GM23248 (cell line): ENCODE data around the gene ST6GAL1. TPM values are rescaled to one million over a fixed set of nuclear protein-coding genes. Genes with fewer than 3 reads are reported as not detected.

ENCODE experiments used
- DNase-seq: peaks from one replicate; pipeline ENCODE4 v3.0.0-alpha.2; 2015
- H2AFZ ChIP-seq: fragments of 200-600 bp; sonication (generic); 2 replicates; pipeline ENCODE4 v1.6.1; 2016; ENCODE audit warnings: antibody characterized with exemption
- H3F3A ChIP-seq: fragments of 200-600 bp; sonication (generic); 2 replicates; pipeline ENCODE4 v1.6.1; 2016; ENCODE audit warnings: mild to moderate bottlenecking, antibody characterized with exemption, mixed run types; ENCODE audit not compliant: insufficient read depth
- H3K27ac ChIP-seq: fragments of 200-600 bp; sonication (generic); 2 replicates; pipeline ENCODE4 v1.5.1; 2016; ENCODE audit warnings: mild to moderate bottlenecking
- H3K27me3 ChIP-seq: fragments of 200-600 bp; sonication (generic); replicated peaks from 2 replicates; pipeline ENCODE4 v1.6.1; 2016; ENCODE audit warnings: mild to moderate bottlenecking; ENCODE audit not compliant: insufficient read depth
- H3K36me3 ChIP-seq: fragments of 200-600 bp; sonication (generic); 2 replicates; pipeline ENCODE4 v1.6.1; 2016; ENCODE audit warnings: low read depth, mild to moderate bottlenecking
- H3K4me1 ChIP-seq: fragments of 200-600 bp; sonication (generic); 2 replicates; pipeline ENCODE4 v1.6.1; 2016; ENCODE audit warnings: mild to moderate bottlenecking; ENCODE audit not compliant: insufficient read depth
- H3K4me2 ChIP-seq: fragments of 200-600 bp; sonication (generic); one replicate; pipeline ENCODE4 v1.6.1; 2016; ENCODE audit warnings: mild to moderate bottlenecking; ENCODE audit not compliant: unreplicated experiment
- H3K4me3 ChIP-seq: fragments of 200-600 bp; sonication (generic); 2 replicates; pipeline ENCODE4 v1.5.1; 2016; ENCODE audit warnings: mild to moderate bottlenecking
- H3K79me2 ChIP-seq: fragments of 200-600 bp; sonication (generic); 2 replicates; pipeline ENCODE4 v1.6.1; 2016; ENCODE audit warnings: mild to moderate bottlenecking; ENCODE audit not compliant: insufficient read depth
- H3K9ac ChIP-seq: fragments of 200-600 bp; sonication (generic); 2 replicates; pipeline ENCODE4 v1.6.1; 2016; ENCODE audit warnings: mild to moderate bottlenecking
- H3K9me2 ChIP-seq: fragments of 200-600 bp; sonication (generic); 2 replicates; pipeline ENCODE4 v1.6.1; 2016; ENCODE audit warnings: mixed run types, mild to moderate bottlenecking, moderate library complexity; ENCODE audit not compliant: insufficient read depth
- H3K9me3 ChIP-seq: fragments of 200-600 bp; sonication (generic); one replicate; pipeline ENCODE4 v1.6.1; 2017; ENCODE audit warnings: low read depth
- H4K20me1 ChIP-seq: fragments of 200-600 bp; sonication (generic); 2 replicates; pipeline ENCODE4 v1.6.0; 2016; ENCODE audit not compliant: insufficient read depth
- EZH2 ChIP-seq: fragments of 200-600 bp; sonication (generic); IDR thresholded peaks from 2 replicates; pipeline ENCODE4 v1.6.1; 2018; ENCODE audit warnings: antibody characterized with exemption, mild to moderate bottlenecking; ENCODE audit not compliant: insufficient read depth, poor library complexity, severe bottlenecking
- EZH2phosphoT487 ChIP-seq: fragments of 200-600 bp; sonication (generic); IDR thresholded peaks from 2 replicates; pipeline ENCODE4 v1.6.1; 2018; ENCODE audit warnings: antibody characterized with exemption, moderate library complexity, mild to moderate bottlenecking, low read depth; ENCODE audit not compliant: insufficient read depth
- WGBS, 2 experiments: methylation state at CpG; one replicate each; pipeline ENCODE4 v1.1.6; 2015 to 2017; ENCODE audit warnings: low lambda C conversion rate in 2 of 2, low coverage in 1 of 2; ENCODE audit errors: missing lambda C conversion rate in 2 of 2; 5-methylcytosine and 5-hydroxymethylcytosine counted together
- in situ Hi-C: fragments of 300-500 bp; cut with MboI; formaldehyde crosslinking; loops from 2 replicates; pipeline ENCODE4 v1.15.0; 2020
- polyA plus RNA-seq: library from polyadenylated mRNA; unstranded; fragments of >200 nt; fragmentation: Nextera tagmentation; extraction: Ambion mirVana; gene quantifications from 2 replicates; pipeline ENCODE4 v1.2.1, GENCODE V29; 2016
- total RNA-seq: library from RNA; depleted of rRNA; stranded (reverse); fragments of >200 nt; shearing (Covaris generic); gene quantifications from 2 replicates; pipeline ENCODE4 v1.2.3, GENCODE V29; 2014

ST6GAL1 gene
- total and polyA plus RNA-seq, 2 experiments from 2014 or later: 0.20 TPM; not detected in 1

DNA sequence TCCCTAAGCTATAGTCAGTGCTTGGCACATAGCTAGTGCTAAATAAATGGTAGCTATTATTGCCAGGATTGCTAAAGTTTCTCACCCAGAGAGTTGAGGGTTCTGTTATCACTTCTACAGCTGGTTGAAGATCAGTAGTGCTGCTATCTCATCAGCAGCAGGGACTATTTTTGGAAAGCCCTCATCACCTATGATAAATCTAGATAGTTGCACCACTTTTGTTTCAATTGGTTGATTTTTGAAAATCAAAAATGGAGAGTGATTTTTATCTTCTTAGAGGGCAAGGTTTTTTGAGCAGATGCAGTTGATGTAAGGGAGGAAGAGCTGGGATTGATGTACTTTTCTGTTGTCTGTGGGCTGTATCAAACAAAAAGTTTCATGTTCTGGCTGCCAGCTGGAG, 101.6 kb downstream of the ST6GAL1 start:
- in situ Hi-C loops: no loop called here

DNA sequence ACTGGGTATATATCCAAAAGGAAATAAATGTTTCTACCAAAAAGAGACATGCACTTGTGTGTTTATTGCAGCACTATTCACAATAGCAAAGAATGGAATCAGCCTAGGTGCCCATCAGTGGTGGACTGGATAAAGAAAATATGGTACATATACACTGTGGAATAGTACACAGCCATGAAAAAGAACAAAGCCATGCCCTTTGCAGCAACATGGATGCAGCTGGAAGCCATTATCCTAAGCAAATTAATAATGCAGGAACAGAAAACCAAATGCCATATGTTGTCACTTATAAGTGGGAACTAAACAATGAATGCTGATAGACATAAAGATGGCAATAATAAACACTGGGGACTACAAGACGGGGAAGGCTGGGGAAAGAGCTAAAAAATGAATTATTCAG, 106.1 kb downstream of the ST6GAL1 start:
- H2AFZ ChIP-seq: no peak overlapping the region
- no peaks in the 10 kb centered on the region for H3K9me3 ChIP-seq
- H3K27ac ChIP-seq: no peak overlapping the region
- no peaks in the 10 kb centered on the region; the same call in 1 of the 2 replicates for H3K27me3 ChIP-seq
- no peak overlapping the region for H3K4me3 ChIP-seq
- no peak overlapping the region for H3K4me2 ChIP-seq
- TF ChIP-seq EZH2phosphoT487 (no peak), EZH2 (no peak)
- H3K9ac ChIP-seq: no peak overlapping the region
- H3K36me3 ChIP-seq: no peaks in the 10 kb centered on the region
- WGBS, 2 experiments: 8 to 9% methylated on average over 1 of the region's 1 CpG
- no peaks in the 10 kb centered on the region for H3K9me2 ChIP-seq
- H3K4me1 ChIP-seq: peaks cover 8% of the 10 kb centered on the region
- DNase-seq: no peak
- H3K79me2 ChIP-seq: no peaks in the 10 kb centered on the region
- no peaks in the 10 kb centered on the region for H4K20me1 ChIP-seq
- H3F3A ChIP-seq: no peaks in the 10 kb centered on the region
- in situ Hi-C loops: no loop called here

More for the DNA sequence above, 101.6 kb downstream of the ST6GAL1 start:
- Histone ChIP-seq H3K9me3 (no peaks in the 10 kb centered on the region), H3F3A (no peaks in the 10 kb centered on the region), H3K79me2 (no peaks in the 10 kb centered on the region), H2AFZ (no peak overlapping the region), H3K9me2 (no peaks in the 10 kb centered on the region), H3K27me3 (no peaks in the 10 kb centered on the region; the same call in 1 of the 2 replicates), H4K20me1 (no peaks in the 10 kb centered on the region), H3K27ac (no peak overlapping the region), H3K36me3 (no peaks in the 10 kb centered on the region), H3K9ac (no peak overlapping the region), H3K4me1 (no peaks in the 10 kb centered on the region), H3K4me2 (no peak overlapping the region), H3K4me3 (no peak overlapping the region)
- no peak for TF ChIP-seq EZH2
- no peak for TF ChIP-seq EZH2phosphoT487
- DNase-seq: no peak

DNA sequence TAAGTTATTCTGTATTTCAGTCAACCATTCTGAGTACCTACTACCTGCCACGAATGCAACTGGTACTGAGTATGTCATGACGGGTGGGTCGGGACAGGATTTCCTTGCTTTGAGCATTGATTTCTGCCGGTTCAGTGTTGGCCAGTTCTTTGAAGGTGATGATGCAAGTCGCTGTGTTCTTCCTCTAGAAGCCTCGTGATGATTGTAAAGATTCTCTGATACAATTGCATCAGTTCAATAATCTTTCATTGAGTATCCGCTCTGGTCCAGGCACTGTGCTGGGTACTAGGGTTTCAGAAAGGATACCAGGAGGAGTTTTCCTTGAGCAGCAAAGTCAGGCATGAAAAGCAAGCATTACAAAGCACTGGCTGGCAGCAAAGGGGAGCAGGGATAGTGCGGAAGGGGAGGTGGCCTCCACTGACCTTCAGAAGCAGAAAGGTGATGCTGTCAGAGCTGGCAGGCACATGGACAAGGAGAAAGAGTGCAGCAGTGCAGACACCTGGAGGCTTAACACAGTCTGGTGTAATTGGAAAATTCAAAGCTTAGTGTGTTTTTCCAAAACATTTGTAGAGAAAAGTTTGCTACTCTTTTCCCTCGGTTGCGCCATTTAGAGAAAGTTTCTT, 108.9 kb downstream of the ST6GAL1 start:
- in situ Hi-C loops: no loop called here
- H3K9me3 ChIP-seq: no peaks in the 10 kb centered on the region
- H4K20me1 ChIP-seq: no peaks in the 10 kb centered on the region
- no peak overlapping the region for H3K4me3 ChIP-seq
- no peak overlapping the region for H3K4me2 ChIP-seq
- WGBS, 2 experiments: 55 to 63% methylated on average over 10 of the region's 10 CpGs
- TF ChIP-seq EZH2phosphoT487 (no peak), EZH2 (no peak)
- peaks cover 11% of the 10 kb centered on the region for H3K4me1 ChIP-seq
- H3K27ac ChIP-seq: no peak overlapping the region
- no peak for DNase-seq
- no peaks in the 10 kb centered on the region; the same call in 1 of the 2 replicates for H3K27me3 ChIP-seq
- no peak overlapping the region for H3K9ac ChIP-seq
- H3K9me2 ChIP-seq: no peaks in the 10 kb centered on the region
- H3K36me3 ChIP-seq: no peaks in the 10 kb centered on the region
- no peaks in the 10 kb centered on the region for H3F3A ChIP-seq
- H3K79me2 ChIP-seq: no peaks in the 10 kb centered on the region
- H2AFZ ChIP-seq: no peak overlapping the region

DNA sequence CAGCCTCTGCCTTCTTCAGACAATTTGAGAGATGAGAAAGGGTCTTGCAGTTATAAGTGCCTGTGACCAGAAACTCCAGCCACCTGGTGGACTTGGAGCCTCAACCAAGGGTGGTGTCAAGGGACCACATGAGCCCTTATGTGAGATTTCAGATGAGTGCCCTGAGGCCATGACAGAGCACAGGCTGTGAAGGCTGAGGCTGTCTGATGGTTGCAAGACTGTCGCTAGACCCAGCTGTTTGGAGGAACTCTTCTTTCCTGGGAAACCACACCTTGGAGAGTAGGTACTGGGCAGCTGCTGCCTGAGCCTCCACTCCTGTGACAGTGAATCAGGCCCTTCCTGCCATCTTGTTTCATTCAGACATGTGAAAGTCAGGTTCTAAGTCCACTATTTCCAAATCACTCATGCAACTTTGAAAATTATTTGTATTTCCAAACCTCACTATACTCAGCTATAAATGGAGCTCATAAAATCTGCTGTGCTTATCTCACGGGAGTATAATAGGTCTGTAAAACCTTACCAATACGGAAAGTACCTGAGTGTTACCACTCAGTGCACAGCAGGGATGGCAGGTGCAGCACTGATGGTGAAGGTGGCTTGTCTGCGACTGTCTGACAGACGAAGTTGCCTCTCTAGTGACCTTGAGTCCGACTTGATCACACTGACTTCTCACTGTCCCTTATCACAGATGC, 109.5 kb downstream of the ST6GAL1 start:
- Histone ChIP-seq H3K4me2 (no peak overlapping the region), H3K4me1 (peaks cover 11% of the 10 kb centered on the region), H3K36me3 (no peaks in the 10 kb centered on the region), H4K20me1 (no peaks in the 10 kb centered on the region), H3K9me2 (no peaks in the 10 kb centered on the region), H3K27ac (no peak overlapping the region), H3K9ac (no peak overlapping the region), H3K79me2 (no peaks in the 10 kb centered on the region), H2AFZ (no peak overlapping the region), H3K27me3 (no peaks in the 10 kb centered on the region), H3K9me3 (no peaks in the 10 kb centered on the region), H3F3A (no peaks in the 10 kb centered on the region), H3K4me3 (no peak overlapping the region)
- TF ChIP-seq EZH2: no peak
- no peak for DNase-seq
- in situ Hi-C loops: no loop called here
- 45 to 50% methylated on average over 6 of the region's 6 CpGs for WGBS, 2 experiments
